ENCODE measurements around the gene C12orf43. TPM values are rescaled to one million over a fixed set of nuclear protein-coding genes. Genes with fewer than 3 reads are reported as not detected.

Gene C12orf43
- total RNA-seq, 2 experiments from 2014 or later: 14.1 to 15.0 TPM

GRCh38 chr12:120993496-120993895 is 22.8 kb downstream of the C12orf43 start:
- Mint-ChIP-seq H3K4me3 (no peak overlapping the region), H3K27me3 (ENCODE audit: low read depth) (peaks cover 5% of the 10 kb centered on the region), H3K9me3 (no peaks in the 10 kb centered on the region), H3K27ac (no peak overlapping the region), H3K4me1 (ENCODE audit: low read depth) (no peaks in the 10 kb centered on the region), H3K36me3 (ENCODE audit: low read depth) (no peaks in the 10 kb centered on the region)
- CTCF ChIA-PET: interaction anchor here (0.9 to 1.1 kb wide), 2 partner anchors 11 to 13 kb away, joined by 3 to 8 read pairs; no protein-coding TSS in a partner anchor
- no peak for DNase-seq
- intact Hi-C loops (cut with micrococcal nuclease): no loop called here

GRCh38 chr12:120992989-120993388 is 23.3 kb downstream of the C12orf43 start:
- Mint-ChIP-seq H3K36me3 (ENCODE audit: low read depth) (no peaks in the 10 kb centered on the region), H3K27ac (no peak overlapping the region), H3K27me3 (ENCODE audit: low read depth) (peaks cover 5% of the 10 kb centered on the region), H3K4me3 (no peak overlapping the region), H3K9me3 (no peaks in the 10 kb centered on the region), H3K4me1 (ENCODE audit: low read depth) (no peaks in the 10 kb centered on the region)
- intact Hi-C loops (cut with micrococcal nuclease): no loop called here
- CTCF ChIA-PET: interaction anchor here (0.6 to 1.1 kb wide), 3 partner anchors 12 to 235 kb away, joined by 3 to 8 read pairs (median 4); no protein-coding TSS in a partner anchor
- no peak for DNase-seq

- Mint-ChIP-seq H3K9me3 (no peaks in the 10 kb centered on the region), H3K27ac (no peak overlapping the region), H3K36me3 (ENCODE audit: low read depth) (no peaks in the 10 kb centered on the region), H3K4me1 (ENCODE audit: low read depth) (no peaks in the 10 kb centered on the region), H3K27me3 (ENCODE audit: low read depth) (peaks cover 5% of the 10 kb centered on the region), H3K4me3 (no peak overlapping the region)
- CTCF ChIA-PET: interaction anchor here (0.6 to 1.4 kb wide), 3 partner anchors 20 to 108 kb away, joined by 3 to 4 read pairs (median 4); no protein-coding TSS in a partner anchor
- intact Hi-C loops (cut with micrococcal nuclease): no loop called here
- no peak for DNase-seq
These were observed 24.3 kb downstream of the C12orf43 start for GRCh38 chr12:120991965-120992364.

- CTCF ChIA-PET: no interaction called here
- no peaks in the 10 kb centered on the region for H3K36me3 Mint-ChIP-seq (ENCODE audit: low read depth)
These were observed 25.7 kb downstream of the C12orf43 start for GRCh38 chr12:120990487-120991055.

GRCh38 chr12:120989687-120990086 is 26.6 kb downstream of the C12orf43 start:
- no peaks in the 10 kb centered on the region for H3K4me1 Mint-ChIP-seq (ENCODE audit: low read depth)
- H3K27me3 Mint-ChIP-seq (ENCODE audit: low read depth): no peaks in the 10 kb centered on the region
- no peak overlapping the region for H3K27ac Mint-ChIP-seq
- H3K4me3 Mint-ChIP-seq: no peak overlapping the region
- intact Hi-C loops (cut with micrococcal nuclease): no loop called here
- no peaks in the 10 kb centered on the region for H3K36me3 Mint-ChIP-seq (ENCODE audit: low read depth)
- CTCF ChIA-PET: no interaction called here
- no peaks in the 10 kb centered on the region for H3K9me3 Mint-ChIP-seq
- no peak for DNase-seq

More at GRCh38 chr12:120990487-120991055, 25.7 kb downstream of the C12orf43 start:
- H3K27ac Mint-ChIP-seq: no peak overlapping the region
- intact Hi-C loops (cut with micrococcal nuclease): no loop called here
- DNase-seq: no peak
- no peaks in the 10 kb centered on the region for H3K9me3 Mint-ChIP-seq
- peaks cover 5% of the 10 kb centered on the region for H3K27me3 Mint-ChIP-seq (ENCODE audit: low read depth)
- no peak overlapping the region for H3K4me3 Mint-ChIP-seq
- H3K4me1 Mint-ChIP-seq (ENCODE audit: low read depth): no peaks in the 10 kb centered on the region

- CTCF ChIA-PET: interaction anchor here (0.7 kb wide), 1 partner anchor 17 kb away, joined by 3 read pairs; no protein-coding TSS in a partner anchor
- Mint-ChIP-seq H3K4me3 (no peak overlapping the region), H3K27ac (no peak overlapping the region), H3K27me3 (ENCODE audit: low read depth) (no peaks in the 10 kb centered on the region), H3K36me3 (ENCODE audit: low read depth) (no peaks in the 10 kb centered on the region), H3K4me1 (ENCODE audit: low read depth) (no peaks in the 10 kb centered on the region), H3K9me3 (no peaks in the 10 kb centered on the region)
- DNase-seq: no peak
- intact Hi-C loops (cut with micrococcal nuclease): no loop called here
These were observed 27.6 kb downstream of the C12orf43 start for GRCh38 chr12:120988658-120989057.

- H3K27ac Mint-ChIP-seq: no peak overlapping the region
These were observed 28.1 kb downstream of the C12orf43 start for GRCh38 chr12:120988234-120988633.

GRCh38 chr12:120984351-120984898 is 31.9 kb downstream of the C12orf43 start:
- intact Hi-C loops (cut with micrococcal nuclease): no loop called here
- Mint-ChIP-seq H3K36me3 (ENCODE audit: low read depth) (no peaks in the 10 kb centered on the region), H3K4me1 (ENCODE audit: low read depth) (no peaks in the 10 kb centered on the region), H3K4me3 (no peak overlapping the region), H3K27ac (no peak overlapping the region), H3K27me3 (ENCODE audit: low read depth) (no peaks in the 10 kb centered on the region), H3K9me3 (no peaks in the 10 kb centered on the region)
- DNase-seq: no peak
- CTCF ChIA-PET: interaction anchor here (0.6 to 1.9 kb wide), 4 partner anchors 13 to 348 kb away, joined by 3 to 6 read pairs (median 4); no protein-coding TSS in a partner anchor

More at GRCh38 chr12:120988234-120988633, 28.1 kb downstream of the C12orf43 start:
- Mint-ChIP-seq H3K27me3 (ENCODE audit: low read depth) (no peaks in the 10 kb centered on the region), H3K36me3 (ENCODE audit: low read depth) (no peaks in the 10 kb centered on the region), H3K4me1 (ENCODE audit: low read depth) (no peaks in the 10 kb centered on the region), H3K4me3 (no peak overlapping the region), H3K9me3 (no peaks in the 10 kb centered on the region)
- CTCF ChIA-PET: no interaction called here
- intact Hi-C loops (cut with micrococcal nuclease): no loop called here
- DNase-seq: no peak

- DNase-seq: no peak
- CTCF ChIA-PET: interaction anchor here (0.7 to 1.9 kb wide), 3 partner anchors 12 to 234 kb away, joined by 3 to 6 read pairs (median 3); no protein-coding TSS in a partner anchor
- Mint-ChIP-seq H3K4me3 (no peak overlapping the region), H3K36me3 (ENCODE audit: low read depth) (no peaks in the 10 kb centered on the region), H3K9me3 (no peaks in the 10 kb centered on the region), H3K4me1 (ENCODE audit: low read depth) (no peaks in the 10 kb centered on the region), H3K27me3 (ENCODE audit: low read depth) (no peaks in the 10 kb centered on the region), H3K27ac (no peak overlapping the region)
- intact Hi-C loops (cut with micrococcal nuclease): no loop called here
These were observed 32.5 kb downstream of the C12orf43 start for GRCh38 chr12:120983759-120984158.

GRCh38 chr12:120982659-120983058 is 33.6 kb downstream of the C12orf43 start:
- DNase-seq: no peak
- CTCF ChIA-PET: no interaction called here
- H3K27me3 Mint-ChIP-seq (ENCODE audit: low read depth): no peaks in the 10 kb centered on the region
- H3K4me1 Mint-ChIP-seq (ENCODE audit: low read depth): no peaks in the 10 kb centered on the region
- no peaks in the 10 kb centered on the region for H3K36me3 Mint-ChIP-seq (ENCODE audit: low read depth)
- intact Hi-C loops (cut with micrococcal nuclease): no loop called here
- H3K4me3 Mint-ChIP-seq: no peak overlapping the region
- no peak overlapping the region for H3K27ac Mint-ChIP-seq
- no peaks in the 10 kb centered on the region for H3K9me3 Mint-ChIP-seq

- Mint-ChIP-seq H3K36me3 (ENCODE audit: low read depth) (no peaks in the 10 kb centered on the region), H3K9me3 (no peaks in the 10 kb centered on the region), H3K27me3 (ENCODE audit: low read depth) (no peaks in the 10 kb centered on the region), H3K27ac (no peak overlapping the region), H3K4me3 (no peak overlapping the region), H3K4me1 (ENCODE audit: low read depth) (no peaks in the 10 kb centered on the region)
- no peak for DNase-seq
- CTCF ChIA-PET: interaction anchor here (1.1 to 1.7 kb wide), 2 partner anchors 9 to 31 kb away, joined by 6 to 8 read pairs; no protein-coding TSS in a partner anchor
- intact Hi-C loops (cut with micrococcal nuclease): no loop called here
These were observed 34.8 kb downstream of the C12orf43 start for GRCh38 chr12:120981407-120981941.

- no peak overlapping the region for H3K27ac Mint-ChIP-seq
- H3K4me3 Mint-ChIP-seq: no peak overlapping the region
- H3K27me3 Mint-ChIP-seq (ENCODE audit: low read depth): no peaks in the 10 kb centered on the region
- CTCF ChIA-PET: interaction anchor here (1.7 kb wide), 1 partner anchor 9 kb away, joined by 8 read pairs; no protein-coding TSS in a partner anchor
- H3K4me1 Mint-ChIP-seq (ENCODE audit: low read depth): no peaks in the 10 kb centered on the region
- H3K9me3 Mint-ChIP-seq: no peaks in the 10 kb centered on the region
- no peak for DNase-seq
- no peaks in the 10 kb centered on the region for H3K36me3 Mint-ChIP-seq (ENCODE audit: low read depth)
- intact Hi-C loops (cut with micrococcal nuclease): no loop called here
These were observed 35.4 kb downstream of the C12orf43 start for GRCh38 chr12:120980800-120981368.

Measured in activated naive CD4-positive, alpha-beta T cell treated with anti-CD3 and anti-CD28 coated beads for 36 hours (primary cell).